Jurkat, Clone E6-1 (cell line): Measurements from ENCODE around the gene ZNF503.

ENCODE experiments used
- DNase-seq: peaks from one replicate; pipeline ENCODE4 v3.0.0-alpha.2; 2011; ENCODE audit warnings: low read depth, low spot score
- H3K4me3 ChIP-seq: 2 replicates; pipeline ENCODE4 v1.5.1; 2011; ENCODE audit warnings: mild to moderate bottlenecking, low read length, control low read depth, moderate library complexity

Gene ZNF503

DNA sequence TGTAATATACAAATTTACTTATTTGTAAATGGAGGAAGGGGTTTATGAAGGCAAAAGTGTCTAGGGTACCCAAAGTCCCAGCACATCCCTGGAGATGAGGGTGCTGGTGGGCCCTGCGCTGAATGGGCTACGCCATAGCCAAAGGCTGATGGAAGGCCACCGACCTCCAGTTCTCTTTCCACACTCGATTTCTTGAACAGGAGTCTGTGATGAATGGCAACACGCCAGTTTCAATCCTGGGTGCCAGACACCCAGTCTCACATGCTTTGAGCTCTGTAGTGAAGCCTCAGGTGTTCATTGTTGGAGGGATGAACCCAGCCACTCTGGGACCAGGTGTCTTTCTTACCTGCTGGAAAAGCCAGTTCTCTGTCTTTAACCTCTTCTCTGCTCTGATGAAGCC is 30.6 kb upstream of the ZNF503 start:
- H3K4me3 ChIP-seq: no peak overlapping the region
- DNase-seq: no peak

DNA sequence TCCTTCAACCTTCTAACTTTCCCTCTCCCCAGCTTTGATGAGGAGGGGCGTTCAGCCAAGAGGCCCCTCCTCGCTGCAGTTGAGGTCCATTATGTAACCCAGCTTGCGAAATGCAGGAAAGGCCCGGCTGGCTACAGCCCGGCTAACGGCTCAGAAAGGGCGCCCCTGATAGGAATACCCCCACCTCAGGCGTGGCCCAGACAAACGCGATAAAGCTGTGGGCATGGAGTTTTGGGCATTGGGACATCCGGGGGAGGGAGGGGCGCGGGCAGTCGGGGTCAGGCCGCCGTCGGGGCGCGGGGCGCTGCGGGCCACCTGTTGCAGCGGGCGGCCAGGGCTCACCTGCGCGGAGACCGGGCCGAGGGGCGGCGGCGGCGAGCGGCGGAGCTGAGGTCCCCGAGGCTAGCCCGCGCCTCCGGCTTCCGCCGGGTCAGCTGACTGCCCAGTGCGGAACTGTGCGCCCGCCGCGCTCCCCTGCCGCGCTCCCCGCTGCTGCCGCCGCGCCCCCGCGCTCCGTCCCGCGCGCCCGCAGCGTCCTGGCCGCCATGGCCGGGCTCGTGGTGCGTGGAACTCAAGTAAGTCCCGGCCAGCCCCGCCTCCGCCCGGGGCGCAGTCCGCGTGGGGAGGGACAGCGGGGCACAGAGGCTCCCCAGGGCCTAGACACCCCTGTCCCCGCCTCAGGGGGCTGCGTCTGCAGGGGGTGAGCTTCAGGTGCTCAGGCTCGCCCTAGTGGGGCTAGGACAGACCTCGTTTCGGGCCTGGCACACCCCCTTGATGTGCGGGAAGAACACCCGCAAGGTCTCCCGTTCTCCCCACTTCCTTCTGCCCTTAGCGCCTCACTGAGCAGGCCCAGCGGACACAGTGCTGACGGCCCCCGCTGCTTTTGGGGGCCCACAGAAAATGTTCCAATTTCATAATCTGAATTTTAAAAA is 29.9 kb upstream of the ZNF503 start, which contains the start of gene LRMDA:
Gene LRMDA, plus strand, starts transcription at position 445 of the 932 bp plus-strand sequence.
- H3K4me3 ChIP-seq: no peak within 1 kb of the TSS

DNA sequence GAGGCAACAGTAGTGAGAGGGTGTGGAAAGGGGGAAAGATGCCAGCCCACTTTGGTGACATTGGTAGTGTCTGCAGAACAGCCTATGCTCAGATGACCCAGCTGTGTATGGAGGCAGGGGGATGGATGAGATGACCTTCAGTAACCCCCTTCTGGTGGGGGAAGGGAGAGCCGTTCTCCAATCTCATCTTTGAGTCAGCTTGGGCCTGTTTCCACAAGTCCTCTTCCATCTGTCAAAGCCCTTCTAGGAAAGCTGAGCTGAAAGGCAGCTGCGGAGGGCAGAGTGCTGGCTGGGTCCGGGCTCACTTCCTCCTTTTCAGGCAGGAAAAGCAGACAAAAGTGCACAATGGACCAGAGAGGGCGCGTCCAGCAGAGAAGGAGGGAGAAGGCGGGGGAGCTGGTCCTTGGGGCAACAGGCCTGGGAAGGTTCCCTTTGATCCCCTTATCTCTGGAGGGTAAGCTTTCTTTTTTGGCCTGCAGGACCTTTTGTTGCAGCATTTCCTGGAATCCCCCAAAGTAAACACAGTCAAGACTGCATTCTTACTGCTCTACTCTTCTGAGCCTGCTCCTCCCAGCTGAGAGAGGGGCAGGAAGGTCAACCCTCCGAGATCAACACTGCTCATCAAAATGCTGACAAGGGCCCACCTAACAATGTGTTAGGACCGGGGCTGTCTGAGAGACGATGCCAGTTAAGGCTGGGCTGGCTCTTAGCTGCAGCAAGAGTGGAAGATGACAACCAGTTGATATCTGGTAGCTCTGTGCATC is 28.6 kb upstream of the ZNF503 start:
- no peak overlapping the region for H3K4me3 ChIP-seq
- DNase-seq: no peak

More for the DNA sequence above, 29.9 kb upstream of the ZNF503 start, which contains the start of gene LRMDA:
- no peak for DNase-seq

DNA sequence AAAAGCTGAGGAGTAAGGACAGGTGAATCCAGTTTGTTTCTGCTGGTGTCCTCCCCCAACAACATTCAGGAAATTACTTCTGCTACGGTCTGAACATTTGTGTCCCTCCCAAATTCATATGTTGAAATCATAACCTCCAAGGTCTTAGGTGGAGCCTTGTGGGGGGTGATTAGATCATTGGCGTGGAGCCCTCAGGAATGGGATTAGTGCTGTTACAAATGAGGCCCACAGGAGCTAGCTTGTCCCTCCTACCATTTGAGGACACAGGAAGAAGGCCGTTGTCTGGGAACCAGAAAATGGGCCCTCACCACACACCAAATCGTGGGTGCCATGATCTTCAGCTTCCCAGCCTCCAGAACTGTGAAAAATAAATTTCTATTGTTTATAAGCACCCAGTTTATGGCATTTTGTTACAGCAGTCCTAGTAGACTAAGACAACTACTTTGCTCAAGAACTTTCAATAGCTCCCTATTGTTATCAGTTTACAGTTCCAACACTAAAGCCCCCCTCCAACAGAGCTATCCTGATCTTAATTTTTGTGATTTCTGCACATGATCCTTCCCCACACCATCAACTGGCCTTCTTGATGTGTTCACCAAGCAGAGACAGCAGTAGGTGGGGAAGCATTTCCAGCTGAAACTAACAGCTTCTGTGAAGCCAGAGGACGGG is 27.7 kb upstream of the ZNF503 start:
- H3K4me3 ChIP-seq: no peak overlapping the region
- DNase-seq: no peak

DNA sequence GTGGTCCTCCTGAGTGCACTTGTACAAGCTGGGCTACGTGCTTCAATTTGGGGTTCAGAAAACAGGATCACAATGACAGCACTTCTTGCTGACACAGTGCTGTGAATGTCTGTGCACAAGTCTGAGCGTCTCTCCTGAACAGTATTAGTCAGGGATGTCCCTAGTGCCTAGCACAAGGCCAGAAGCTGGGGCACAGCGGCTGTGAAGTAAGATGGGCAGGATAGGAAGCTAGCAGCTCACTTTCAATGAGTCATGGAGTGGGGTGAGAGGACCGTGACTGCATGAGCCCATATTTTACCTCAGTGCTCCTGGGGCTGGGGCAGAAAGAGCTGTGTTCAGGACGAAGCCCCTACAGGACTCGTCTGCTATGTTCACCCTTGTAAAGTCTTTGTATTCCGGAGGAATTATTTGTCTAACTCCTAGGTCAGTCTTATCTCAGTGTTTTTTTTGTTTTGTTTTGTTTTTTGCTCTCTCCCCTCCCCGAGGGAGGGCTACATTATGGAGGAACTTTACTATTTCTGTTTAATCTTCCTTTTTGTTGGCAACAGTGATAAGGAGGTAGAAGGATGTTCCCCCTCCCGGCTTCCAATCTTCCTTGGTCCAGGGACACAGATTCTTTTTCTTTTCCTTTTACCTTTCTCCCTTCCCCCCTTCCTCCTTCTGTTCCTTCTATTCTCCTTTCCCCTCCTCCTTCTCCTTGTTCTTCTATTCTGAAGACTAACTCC is 27.0 kb upstream of the ZNF503 start:
- no peak overlapping the region for H3K4me3 ChIP-seq
- DNase-seq: no peak

DNA sequence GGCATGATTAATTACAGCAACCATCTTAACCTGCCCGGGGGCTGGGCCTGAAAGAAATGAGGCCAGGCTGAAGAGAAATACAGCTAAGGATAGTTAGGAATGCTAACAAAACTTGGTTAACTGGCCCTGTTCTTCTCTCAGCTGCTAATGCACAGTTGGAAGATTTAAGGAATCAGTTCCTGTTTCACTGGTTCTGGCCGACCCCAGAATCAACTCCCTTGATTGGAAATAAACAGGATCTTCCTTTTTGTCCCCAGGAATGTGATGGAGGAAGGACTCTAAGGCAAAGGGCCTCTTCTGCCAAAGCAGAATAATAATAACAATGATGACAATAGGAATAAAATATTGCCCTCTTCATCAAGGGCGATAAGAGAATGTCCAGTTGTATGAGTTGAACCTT is 26.4 kb upstream of the ZNF503 start:
- no peak overlapping the region for H3K4me3 ChIP-seq
- DNase-seq: no peak

DNA sequence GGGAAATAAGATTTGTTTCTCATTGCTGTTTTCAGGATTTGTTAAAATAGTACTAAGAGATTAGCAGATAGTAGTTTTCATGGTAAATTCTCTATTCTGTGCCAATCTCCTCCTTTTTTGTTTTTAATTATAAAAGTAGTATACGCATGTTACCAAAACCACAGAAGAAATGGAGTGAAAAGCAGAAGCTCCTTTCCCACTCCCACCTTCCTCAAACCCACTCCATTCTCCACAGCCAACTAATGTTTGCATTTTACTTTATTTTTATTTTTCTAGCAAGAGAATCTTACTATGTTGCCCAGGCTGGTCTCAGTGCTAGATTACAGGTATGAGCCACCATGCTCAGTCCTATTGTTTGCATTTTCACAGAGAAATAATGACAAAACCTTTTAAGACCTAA is 25.3 kb upstream of the ZNF503 start:
- no peak overlapping the region for H3K4me3 ChIP-seq
- no peak for DNase-seq

DNA sequence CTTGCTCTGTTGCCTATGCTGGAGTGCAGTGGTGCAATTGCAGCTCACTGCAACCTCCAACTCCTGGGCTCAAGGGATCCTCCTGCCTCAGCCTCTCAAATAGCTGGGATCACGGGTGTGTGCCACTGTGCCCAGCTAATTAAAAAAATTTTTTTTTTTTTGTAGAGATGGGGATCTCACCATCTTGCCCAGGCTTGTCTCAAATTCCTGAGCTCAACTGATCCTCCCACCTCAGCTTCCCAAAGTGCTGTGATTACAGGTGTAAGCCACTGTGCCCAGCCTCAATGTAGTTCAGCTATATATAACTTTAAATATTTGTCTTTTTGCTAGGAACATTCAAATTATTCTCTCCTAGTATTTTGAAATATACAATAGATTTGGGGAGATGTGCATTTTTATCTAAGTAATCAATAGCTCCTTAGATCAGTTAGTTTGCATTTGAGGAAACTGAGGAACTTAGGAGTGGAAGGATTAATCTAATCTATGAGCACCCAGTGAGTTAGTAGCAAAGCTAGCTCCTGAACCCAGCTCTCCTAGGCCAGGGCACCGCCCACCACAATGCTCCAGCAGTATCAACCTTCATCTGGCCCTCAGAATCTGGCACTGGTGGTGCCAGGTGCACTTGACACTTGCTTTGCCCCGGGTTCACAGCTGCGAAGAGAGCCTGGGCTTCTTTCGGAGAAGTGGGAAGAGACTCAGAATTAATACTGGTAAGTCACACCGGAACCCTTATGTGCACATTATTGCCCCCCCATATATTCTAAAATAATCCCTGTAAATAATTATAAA is 23.9 kb upstream of the ZNF503 start:
- DNase-seq: no peak
- no peak overlapping the region for H3K4me3 ChIP-seq

DNA sequence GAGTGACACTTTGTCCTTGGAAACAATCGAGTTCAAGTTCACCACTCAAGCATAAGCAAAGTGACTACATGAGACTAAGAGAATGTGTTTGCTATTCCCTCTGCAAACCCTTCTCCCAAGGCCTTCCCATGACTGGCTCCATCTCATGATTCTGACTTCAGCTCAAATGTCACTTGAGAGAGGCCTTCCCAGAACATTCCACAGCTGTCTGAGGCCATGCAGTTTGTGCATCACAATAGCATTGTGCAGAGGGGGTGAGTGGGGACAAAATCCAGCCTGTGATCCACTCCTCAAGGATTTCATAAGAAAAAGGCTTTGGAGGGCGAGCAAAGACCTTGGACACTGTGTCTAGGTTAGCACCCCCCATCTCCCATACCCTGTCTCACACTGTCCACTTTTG is 23.0 kb upstream of the ZNF503 start:
- no peak for DNase-seq
- H3K4me3 ChIP-seq: no peak overlapping the region

DNA sequence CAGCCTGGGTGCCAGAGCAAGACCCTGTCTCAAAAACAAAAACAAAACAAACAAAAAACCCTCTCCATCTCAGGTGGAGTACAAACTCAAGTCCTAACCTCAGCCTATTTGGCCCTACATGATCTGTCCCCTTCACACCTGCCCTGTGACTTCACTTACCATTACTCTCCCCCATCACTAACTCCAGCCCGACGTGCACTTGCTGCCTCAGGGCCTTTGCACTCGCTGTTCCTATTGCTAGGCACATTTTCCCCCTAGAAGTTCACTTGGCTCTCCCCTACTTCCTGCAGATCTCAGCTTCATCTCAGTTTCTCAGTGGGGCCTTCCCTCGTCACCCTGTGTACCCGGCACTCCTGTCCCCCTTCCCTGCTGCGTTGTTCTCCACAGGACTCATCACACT is 21.3 kb upstream of the ZNF503 start:
- H3K4me3 ChIP-seq: no peak overlapping the region
- no peak for DNase-seq

DNA sequence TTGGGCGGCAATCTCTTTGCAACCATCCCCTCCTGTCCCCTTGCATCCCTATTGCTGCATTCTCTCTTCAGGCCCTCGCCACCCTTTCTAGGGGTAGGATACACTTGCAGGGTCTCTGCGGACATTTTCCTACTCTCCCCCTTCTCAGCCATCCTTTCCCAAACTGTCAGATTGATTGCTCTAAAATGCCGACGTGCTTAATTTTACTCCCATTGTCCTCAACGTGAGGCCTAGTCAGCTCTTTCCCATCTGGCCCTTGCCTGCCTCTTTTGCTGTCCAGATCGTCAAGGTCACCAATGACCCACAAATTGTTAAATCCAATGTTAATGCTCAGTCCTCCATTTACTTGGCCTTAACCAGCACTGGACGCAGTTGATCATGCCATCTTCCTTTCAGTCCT is 17.1 kb upstream of the ZNF503 start:
- H3K4me3 ChIP-seq: no peak overlapping the region
- DNase-seq: no peak

DNA sequence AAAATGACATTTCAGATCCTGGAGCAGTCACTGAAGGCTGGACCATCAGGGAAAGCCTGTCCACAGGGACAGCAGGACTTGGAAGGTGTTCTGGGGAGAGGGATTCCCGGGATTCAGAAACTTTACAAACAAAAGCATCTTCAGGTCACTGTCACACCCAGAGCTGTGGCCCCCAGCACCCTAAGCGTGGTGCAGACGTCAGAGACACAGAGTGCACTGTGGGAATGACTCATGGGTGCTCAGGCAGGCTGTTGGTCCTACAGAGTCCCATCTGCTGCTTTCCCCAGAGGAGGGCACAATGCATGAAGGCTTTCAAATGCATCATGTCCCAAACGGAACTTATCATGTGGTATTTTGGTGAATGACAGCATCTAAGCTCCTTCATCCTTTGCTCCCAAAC is 16.7 kb upstream of the ZNF503 start:
- no peak overlapping the region for H3K4me3 ChIP-seq
- DNase-seq: no peak

DNA sequence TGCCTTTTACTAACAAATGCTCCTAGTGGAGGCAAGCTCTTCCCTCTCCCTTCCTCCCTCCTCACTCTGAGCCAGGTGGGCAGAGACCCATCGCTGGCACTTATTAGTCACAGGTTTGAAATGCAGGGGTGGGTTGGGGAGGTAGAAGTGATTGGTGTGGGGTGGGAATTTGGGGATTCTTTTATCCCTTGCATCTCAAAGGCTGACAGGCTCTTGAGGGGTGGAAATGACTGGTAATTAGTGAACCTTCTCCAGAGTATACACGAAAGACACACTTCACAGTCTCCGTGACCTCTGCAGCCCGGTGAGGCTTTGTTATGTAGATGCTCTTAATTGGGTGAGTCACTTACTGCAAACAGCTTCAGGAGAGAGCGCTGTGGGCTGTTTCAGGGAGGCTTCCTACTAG is 16.0 kb upstream of the ZNF503 start:
- no peak overlapping the region for H3K4me3 ChIP-seq
- no peak for DNase-seq

DNA sequence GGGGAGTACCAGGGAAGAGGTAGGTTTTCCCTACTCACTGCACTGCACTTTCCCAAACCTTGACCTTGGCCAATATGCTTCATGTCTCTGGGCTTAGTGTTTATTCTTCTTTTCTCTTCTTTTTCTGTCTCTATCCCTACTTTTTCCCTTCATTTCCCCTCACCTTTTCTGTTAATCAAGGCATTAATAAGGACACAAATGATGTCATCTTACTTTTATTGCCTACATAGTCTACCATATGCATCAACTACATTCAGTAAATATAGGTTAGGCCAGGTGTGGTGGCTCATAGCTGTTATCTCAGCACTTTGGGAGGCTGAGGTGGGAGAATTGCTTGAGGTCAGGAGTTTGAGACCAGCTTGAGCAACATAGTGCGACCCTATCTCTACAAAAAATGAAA is 13.0 kb upstream of the ZNF503 start:
- H3K4me3 ChIP-seq: no peak overlapping the region
- DNase-seq: no peak

DNA sequence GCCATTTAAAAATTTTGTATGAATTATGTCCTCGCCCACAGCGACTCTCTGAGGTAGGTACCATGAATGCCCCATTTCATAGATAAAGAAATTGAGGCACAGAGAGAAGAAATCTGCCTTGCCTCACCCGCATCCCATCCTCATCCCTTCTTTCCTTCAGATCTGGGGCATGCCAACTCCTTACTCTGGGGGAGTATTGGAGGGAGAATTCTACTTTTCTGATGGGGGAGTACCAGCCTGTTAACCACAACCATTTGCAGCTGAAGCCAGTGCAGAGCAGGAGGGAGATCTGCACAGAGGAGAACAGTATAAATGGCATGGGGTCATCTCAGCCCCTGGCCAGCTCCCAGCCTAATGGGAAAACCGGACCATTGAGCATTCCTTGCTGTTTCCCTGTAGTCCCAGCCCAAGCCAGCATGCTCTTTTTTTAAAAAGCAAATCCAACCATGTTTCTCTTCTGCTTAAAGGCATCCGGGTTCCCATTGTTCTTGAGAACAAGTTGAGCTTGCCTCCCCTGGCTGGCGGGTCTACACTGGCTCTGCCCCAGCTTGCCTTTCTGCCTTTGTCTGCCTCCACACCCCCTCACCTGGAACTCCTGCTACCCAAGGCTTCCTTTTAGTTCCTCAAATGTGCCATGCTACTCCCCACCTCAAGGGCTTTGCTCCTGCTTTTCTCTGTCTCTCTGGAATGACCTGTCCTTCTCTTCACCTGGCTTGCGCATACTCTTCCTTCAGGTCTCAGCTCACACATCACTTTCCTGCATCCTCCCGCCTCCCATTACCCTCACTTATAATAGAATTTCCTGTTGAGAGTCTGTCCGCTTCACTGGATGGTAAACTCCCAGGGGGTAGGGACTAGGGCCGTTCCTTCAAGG is 8.8 kb upstream of the ZNF503 start:
- H3K4me3 ChIP-seq: no peak overlapping the region
- no peak for DNase-seq

DNA sequence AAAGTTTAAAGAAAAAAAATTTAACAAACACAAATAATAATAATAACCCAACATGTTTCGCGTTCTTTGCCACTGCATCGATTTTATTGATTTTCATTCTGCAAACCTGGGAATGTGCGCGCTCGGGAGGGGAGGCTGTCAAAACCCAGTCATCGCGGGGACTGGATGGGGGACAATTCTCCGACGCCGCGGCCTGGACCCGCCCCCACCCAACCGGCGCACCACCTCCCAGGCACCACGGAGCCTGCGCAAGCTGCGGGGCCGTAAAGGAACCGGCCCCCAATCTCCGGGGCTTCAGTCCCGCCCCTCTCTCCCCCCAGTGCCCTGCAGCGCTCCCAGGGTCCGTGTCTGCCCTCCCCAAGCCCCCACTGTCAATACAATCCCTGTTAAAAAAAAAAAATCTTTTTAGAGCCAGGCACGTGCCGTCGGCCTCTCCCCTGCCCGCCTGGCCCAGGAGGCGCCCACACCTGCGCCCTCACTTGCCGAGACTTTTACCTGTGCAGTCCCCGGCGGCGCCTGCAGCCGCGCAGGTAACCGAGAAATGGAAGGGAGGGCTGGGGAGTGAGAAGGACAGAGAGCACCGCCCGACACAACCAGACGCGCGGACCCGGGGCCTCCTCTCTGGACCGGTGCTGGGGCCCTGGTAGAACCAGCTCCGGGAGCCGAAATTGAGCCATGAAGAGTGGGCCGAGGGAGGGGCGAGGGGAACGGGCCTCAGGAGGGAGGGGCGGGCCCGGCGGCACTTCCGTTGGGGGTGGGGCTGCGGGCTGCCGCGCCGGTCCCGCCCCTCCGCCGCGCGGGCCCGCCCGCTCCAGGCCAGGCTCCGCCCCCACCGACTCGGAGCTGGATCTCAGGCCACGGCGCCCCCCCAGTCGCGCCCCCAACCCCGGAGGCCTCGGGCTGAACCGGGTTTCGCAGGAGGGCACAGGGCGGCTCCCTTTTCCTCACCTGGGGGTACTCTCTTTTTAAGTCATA is 7.6 kb upstream of the ZNF503 start:
- peak; percentile 23 for DNase-seq
- H3K4me3 ChIP-seq: peak overlapping the region; percentile 71
